Endothelial cell (in vitro differentiated cells): ENCODE data around the gene UBXN11. TPM values are rescaled to one million over a fixed set of nuclear protein-coding genes. Genes with fewer than 3 reads are reported as not detected.
A peak's percentile ranks its signal among the peaks of the same experiment; 100 is the strongest.
"Not testable (repeated sequence)": the region's sequence is repeated elsewhere in the genome, so short reads cannot be mapped to it uniquely, and the experiment has no call there.

Experiments
- DNase-seq: peaks from one replicate; pipeline ENCODE4 v3.0.0; 2021; ENCODE audit warnings: low spot score
- H3K27ac Mint-ChIP-seq: one replicate; pipeline ENCODE4 v1.8.0; 2021; ENCODE audit warnings: mixed read lengths, inconsistent platforms; ENCODE audit not compliant: unreplicated experiment
- H3K27me3 Mint-ChIP-seq: one replicate; pipeline ENCODE4 v1.8.0; 2021; ENCODE audit warnings: mild to moderate bottlenecking, moderate library complexity, mixed read lengths, inconsistent platforms; ENCODE audit not compliant: unreplicated experiment
- H3K36me3 Mint-ChIP-seq: one replicate; pipeline ENCODE4 v1.8.0; 2021; ENCODE audit warnings: mild to moderate bottlenecking, low read depth, mixed read lengths, inconsistent platforms; ENCODE audit not compliant: unreplicated experiment
- H3K4me1 Mint-ChIP-seq: one replicate; pipeline ENCODE4 v1.8.0; 2021; ENCODE audit warnings: mild to moderate bottlenecking, mixed read lengths, inconsistent platforms; ENCODE audit not compliant: unreplicated experiment
- H3K4me3 Mint-ChIP-seq: one replicate; pipeline ENCODE4 v1.8.0; 2021; ENCODE audit warnings: mild to moderate bottlenecking, mixed read lengths, inconsistent platforms; ENCODE audit not compliant: unreplicated experiment
- H3K9me3 Mint-ChIP-seq: one replicate; pipeline ENCODE4 v1.8.0; 2021; ENCODE audit warnings: mixed read lengths, inconsistent platforms; ENCODE audit not compliant: unreplicated experiment
- total RNA-seq: library from RNA; stranded (reverse); fragmentation: NEBNext Ultra II Directional; extraction: Animal tissue kit (Norgen Biotek cat#: 25700); gene quantifications from one replicate; pipeline ENCODE4 v1.2.1, GENCODE V29; 2021; ENCODE audit not compliant: unreplicated experiment
- TF ChIP-seq, protein P1 (sequence below): fragments of 200-600 bp; sonication (generic); IDR thresholded peaks from one replicate; pipeline ENCODE4 v1.5.0; 2021; ENCODE audit warnings: antibody characterized with exemption; ENCODE audit not compliant: unreplicated experiment

Gene UBXN11
- total RNA-seq, 1 donor from 2014 or later: 16.0 TPM

DNA sequence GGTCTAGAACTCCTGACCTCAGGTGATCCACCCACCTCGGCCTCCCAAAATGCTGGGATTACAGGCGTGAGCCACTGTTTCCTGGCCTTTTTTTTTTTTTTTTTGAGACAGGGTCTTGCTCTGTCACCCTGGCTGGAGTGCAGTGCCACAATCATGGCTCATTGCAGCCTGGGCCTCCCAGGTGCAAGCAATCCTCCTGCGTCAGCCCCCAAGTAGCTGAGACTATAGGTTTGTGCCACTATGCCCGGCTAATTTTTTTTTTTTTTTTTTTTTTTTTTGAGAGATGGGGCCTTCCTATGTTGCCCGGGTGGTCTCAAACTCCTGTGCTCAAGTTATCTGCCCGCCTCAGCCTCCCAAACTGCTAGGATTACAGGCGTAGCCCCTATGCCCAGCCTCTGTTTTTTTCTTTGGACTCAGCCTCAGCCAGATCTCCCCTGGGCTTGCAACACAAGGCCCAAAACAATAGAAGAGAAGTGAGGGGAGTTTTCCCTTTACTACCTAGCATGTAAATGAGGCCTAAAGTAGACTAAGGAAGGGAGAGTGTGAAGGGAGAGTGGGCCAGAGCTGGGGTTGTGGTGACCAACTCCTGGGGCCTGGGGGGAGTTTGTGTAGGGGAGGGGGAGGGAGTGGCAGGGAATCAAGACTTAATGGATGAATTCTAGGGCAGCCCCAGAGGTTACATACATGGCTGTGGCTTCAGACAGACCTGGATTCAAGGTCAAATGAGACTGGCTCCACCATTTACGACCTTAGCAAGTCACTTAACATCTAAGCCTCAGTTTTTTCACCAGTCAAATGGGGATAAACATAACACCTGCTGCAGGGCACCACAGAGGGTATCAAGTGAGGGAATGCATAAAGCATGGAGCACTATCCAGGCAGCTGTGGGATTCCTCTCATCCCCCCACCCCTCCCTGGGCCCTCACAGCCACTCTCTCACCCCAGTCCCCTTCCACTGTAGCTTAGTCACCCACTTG, 9.7 kb upstream of the UBXN11 start:
- Mint-ChIP-seq H3K27me3 (peaks cover 6% of the 10 kb centered on the region), H3K27ac (no peak overlapping the region)
- DNase-seq: no peak

DNA sequence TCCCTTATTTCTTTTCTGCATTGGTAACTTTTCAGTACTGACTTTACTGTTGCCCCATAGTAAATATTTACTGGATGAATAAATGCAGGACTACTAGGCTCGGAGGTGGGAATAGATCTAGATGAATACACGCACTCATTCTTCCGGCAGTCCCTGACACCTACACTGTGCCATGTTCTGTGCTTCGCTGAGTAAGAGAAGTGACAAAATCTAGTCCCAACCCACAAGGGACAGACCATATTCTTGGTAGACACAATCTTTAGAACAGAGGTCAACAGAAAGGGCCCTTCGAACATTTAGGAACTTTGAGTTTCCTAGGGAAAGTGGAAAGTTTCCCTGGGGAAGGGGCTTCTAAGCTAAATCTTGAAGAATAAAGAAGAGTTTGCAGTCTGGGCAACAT, 8.1 kb upstream of the UBXN11 start:
- Mint-ChIP-seq H3K9me3 (no peaks in the 10 kb centered on the region), H3K27me3 (peaks cover 6% of the 10 kb centered on the region), H3K4me1 (peaks cover 10% of the 10 kb centered on the region), H3K27ac (no peak overlapping the region), H3K4me3 (no peak overlapping the region), H3K36me3 (no peaks in the 10 kb centered on the region)
- TF ChIP-seq, protein P1, sequence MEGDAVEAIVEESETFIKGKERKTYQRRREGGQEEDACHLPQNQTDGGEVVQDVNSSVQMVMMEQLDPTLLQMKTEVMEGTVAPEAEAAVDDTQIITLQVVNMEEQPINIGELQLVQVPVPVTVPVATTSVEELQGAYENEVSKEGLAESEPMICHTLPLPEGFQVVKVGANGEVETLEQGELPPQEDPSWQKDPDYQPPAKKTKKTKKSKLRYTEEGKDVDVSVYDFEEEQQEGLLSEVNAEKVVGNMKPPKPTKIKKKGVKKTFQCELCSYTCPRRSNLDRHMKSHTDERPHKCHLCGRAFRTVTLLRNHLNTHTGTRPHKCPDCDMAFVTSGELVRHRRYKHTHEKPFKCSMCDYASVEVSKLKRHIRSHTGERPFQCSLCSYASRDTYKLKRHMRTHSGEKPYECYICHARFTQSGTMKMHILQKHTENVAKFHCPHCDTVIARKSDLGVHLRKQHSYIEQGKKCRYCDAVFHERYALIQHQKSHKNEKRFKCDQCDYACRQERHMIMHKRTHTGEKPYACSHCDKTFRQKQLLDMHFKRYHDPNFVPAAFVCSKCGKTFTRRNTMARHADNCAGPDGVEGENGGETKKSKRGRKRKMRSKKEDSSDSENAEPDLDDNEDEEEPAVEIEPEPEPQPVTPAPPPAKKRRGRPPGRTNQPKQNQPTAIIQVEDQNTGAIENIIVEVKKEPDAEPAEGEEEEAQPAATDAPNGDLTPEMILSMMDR: no peak
- no peak for DNase-seq

More for the DNA sequence above, 9.7 kb upstream of the UBXN11 start:
- TF ChIP-seq, protein P1: no peak
- no peaks in the 10 kb centered on the region for H3K36me3 Mint-ChIP-seq
- H3K4me1 Mint-ChIP-seq: peaks cover 10% of the 10 kb centered on the region
- H3K9me3 Mint-ChIP-seq: no peaks in the 10 kb centered on the region
- no peak overlapping the region for H3K4me3 Mint-ChIP-seq

DNA sequence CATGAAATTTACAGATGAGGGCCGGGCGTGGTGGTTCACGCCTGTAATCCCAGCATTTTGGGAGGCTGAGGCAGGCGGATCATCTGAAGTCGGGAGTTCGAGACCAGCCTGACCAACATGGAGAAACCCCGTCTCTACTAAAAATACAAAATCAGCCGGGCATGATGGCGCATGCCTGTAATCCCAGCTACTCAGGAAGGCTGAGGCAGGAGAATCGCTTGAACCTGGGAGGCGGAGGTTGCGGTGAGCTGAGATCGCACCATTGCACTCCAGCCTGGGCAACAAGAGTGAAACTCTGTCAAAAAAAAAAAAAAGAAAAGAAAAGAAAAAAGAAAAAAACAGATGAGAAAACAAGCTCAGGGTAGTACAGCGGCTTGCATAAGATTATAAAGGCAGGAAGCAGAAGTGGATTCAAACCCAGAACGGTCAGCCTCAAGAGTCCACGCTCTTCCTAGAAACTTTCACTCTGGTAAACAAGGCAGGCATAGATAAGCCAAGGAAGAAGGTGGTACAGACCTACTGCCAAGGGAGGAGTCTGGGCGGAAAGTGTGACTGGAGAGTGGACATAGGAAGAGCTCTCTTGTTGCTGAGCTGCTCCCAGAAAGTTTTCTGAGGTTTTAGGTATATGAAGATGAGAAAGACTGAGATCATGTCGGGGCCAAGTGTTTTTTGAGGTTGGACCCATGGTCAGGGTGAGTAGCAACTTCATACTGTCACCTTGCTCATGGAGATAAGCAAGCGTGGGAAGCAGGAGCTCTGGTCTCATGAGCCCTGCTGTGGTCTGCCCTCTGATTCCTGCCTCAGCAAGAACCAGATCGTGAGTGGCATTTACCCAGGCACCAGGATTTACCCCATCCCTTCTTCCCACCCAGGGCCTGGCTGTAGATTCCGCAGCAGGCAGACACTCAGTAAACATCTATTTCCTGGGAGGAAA, 1.8 kb upstream of the UBXN11 start:
- not testable (repeated sequence) for H3K36me3 Mint-ChIP-seq, H3K27me3 Mint-ChIP-seq, H3K27ac Mint-ChIP-seq, DNase-seq, H3K9me3 Mint-ChIP-seq, H3K4me3 Mint-ChIP-seq
- H3K4me1 Mint-ChIP-seq: peaks cover 20% of the 10 kb centered on the region

DNA sequence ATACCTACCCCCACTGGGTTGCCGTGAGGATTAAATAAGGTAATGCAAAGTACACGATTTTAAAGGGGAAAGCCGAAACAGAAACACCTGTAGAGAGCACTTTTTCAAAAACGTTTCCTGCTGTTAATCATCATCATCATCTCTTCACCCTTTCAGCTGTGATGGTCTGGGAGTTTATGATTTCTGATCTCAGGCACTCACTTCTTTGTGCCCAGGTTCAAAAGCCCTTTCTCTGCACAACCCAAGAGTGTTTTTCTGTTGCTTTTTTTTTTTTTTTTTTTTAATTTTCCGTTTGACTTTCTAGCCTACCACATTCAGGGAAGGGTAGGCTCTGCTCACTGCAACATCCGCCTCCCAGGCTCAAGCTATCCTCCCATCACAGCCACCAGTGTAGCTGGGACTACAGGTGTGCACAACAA, 936 bp upstream of the UBXN11 start:
- H3K4me1 Mint-ChIP-seq: peaks cover 28% of the 10 kb centered on the region
- TF ChIP-seq, protein P1: no peak
- no peak overlapping the region for H3K4me3 Mint-ChIP-seq
- H3K36me3 Mint-ChIP-seq: no peaks in the 10 kb centered on the region
- peaks cover 2% of the 10 kb centered on the region for H3K27me3 Mint-ChIP-seq
- H3K9me3 Mint-ChIP-seq: no peaks in the 10 kb centered on the region
- no peak overlapping the region for H3K27ac Mint-ChIP-seq
- DNase-seq: no peak

DNA sequence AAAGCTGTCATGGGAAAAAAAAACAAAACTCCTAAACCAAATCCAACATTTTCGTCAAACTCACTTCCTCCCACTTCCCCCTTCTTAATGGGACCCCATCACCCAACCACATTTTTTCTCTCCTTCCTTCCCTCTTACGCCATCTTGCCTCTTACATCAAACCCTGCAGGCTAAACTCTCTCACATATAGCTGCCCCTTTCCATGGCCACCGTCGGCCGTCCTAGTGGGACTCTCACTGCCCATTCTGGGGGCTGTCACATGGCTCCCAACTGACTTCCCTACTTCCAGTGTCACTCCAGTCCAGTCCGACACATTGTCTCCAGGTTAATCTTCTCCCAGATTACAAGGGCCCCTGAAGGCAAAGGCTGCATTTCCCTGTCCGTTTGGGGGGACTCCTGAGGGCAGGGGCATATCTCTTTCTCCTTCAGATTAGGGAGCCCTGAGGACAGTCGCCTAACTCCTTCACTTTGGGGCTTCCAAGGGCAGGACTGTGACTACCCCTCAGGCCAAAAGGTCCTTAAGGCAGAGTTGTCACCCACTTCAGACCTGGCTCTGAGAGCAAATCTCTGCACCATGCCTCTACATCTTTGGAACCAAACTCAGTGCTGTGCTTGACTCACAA, 658 bp downstream of the UBXN11 start:
- Mint-ChIP-seq H3K27me3 (peaks cover 2% of the 10 kb centered on the region), H3K4me3 (peak overlapping the region; percentile 99)
- DNase-seq: no peak

More for the DNA sequence above, 658 bp downstream of the UBXN11 start:
- peak overlapping the region; percentile 95 for H3K27ac Mint-ChIP-seq
- H3K9me3 Mint-ChIP-seq: no peaks in the 10 kb centered on the region
- TF ChIP-seq, protein P1: no peak
- H3K36me3 Mint-ChIP-seq: no peaks in the 10 kb centered on the region
- H3K4me1 Mint-ChIP-seq: peaks cover 29% of the 10 kb centered on the region
